Esophagus squamous epithelium (tissue), 4 donors: ENCODE measurements around the gene GFPT1.

Experiments used
- POLR2A ChIP-seq, 4 donors: fragments of 450-650 bp; IDR thresholded peaks; one replicate each; pipeline ENCODE4 v1.6.1; 2017; ENCODE audit warnings: antibody characterized with exemption in 4 of 4, mild to moderate bottlenecking in 4 of 4, moderate library complexity in 3 of 4
- TF ChIP-seq, protein P1 (sequence below), 6 experiments: fragments of 450-650 bp in 4 of 6; fragments of 200-600 bp in 2 of 6; sonication (generic) in 2 of 6; IDR thresholded peaks; one replicate each; pipeline ENCODE4 v1.5.1; 2016 to 2019; ENCODE audit warnings: antibody characterized with exemption in 6 of 6, mild to moderate bottlenecking in 4 of 6, moderate library complexity in 4 of 6

DNA sequence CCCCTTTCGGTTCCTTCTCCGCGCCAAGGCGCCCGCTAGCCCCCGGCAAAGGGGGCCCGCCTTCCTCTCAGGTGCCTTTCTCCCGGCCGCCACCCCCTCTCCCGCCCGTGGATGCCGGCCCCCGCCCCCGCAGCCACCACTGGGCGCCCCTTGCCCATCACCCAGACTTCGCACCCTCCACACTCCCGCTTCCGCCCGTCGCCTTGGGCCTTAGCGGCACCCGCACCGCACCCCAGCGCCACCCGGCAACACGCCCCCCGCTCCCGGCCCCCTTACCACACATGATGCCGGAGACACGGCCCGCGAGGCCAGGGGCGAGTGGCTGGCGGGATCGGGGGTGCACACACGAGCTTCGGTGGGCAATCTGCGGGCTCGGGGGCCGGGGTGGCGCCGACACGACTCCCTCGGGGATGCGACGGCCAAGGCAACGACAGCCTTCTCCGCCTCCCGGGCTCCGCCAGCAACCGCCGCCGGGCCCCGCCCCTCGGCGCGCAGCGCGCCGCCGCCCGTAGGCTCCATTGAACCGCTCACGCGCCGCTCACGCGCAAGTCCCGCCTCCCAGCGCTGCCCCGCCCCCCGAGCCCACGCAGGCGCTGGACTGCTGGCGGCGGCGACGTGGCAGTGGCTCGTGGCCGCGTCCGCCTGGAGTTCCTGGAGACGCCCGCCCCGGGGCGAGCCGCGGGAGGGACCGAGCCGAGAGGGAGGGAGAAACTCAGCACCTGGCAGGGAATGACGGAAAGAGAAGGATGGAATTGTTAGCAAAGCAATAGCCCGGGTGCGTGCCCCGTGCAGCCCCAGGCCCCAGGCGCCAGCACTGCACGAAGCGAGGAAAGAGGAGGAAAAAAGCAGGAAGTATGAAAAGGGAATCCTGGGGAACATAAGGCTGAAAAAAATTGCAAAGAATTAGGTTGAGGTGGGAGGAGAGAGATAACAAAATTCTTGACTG lies at the start of gene GFPT1:
- TF ChIP-seq, protein P1, sequence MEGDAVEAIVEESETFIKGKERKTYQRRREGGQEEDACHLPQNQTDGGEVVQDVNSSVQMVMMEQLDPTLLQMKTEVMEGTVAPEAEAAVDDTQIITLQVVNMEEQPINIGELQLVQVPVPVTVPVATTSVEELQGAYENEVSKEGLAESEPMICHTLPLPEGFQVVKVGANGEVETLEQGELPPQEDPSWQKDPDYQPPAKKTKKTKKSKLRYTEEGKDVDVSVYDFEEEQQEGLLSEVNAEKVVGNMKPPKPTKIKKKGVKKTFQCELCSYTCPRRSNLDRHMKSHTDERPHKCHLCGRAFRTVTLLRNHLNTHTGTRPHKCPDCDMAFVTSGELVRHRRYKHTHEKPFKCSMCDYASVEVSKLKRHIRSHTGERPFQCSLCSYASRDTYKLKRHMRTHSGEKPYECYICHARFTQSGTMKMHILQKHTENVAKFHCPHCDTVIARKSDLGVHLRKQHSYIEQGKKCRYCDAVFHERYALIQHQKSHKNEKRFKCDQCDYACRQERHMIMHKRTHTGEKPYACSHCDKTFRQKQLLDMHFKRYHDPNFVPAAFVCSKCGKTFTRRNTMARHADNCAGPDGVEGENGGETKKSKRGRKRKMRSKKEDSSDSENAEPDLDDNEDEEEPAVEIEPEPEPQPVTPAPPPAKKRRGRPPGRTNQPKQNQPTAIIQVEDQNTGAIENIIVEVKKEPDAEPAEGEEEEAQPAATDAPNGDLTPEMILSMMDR (IDR thresholded peaks at IDR 0.05) = peak in 2 of 6 experiments; percentile 8 to 12
- peak in 3 of 4 donors; percentile 23 to 92 (median 74) for TF ChIP-seq POLR2A (IDR thresholded peaks at IDR 0.05)
